ENCODE measurements around the gene GSS. TPM values are rescaled to one million over a fixed set of nuclear protein-coding genes. Genes with fewer than 3 reads are reported as not detected.
"Not testable (repeated sequence)": the region's sequence is repeated elsewhere in the genome, so short reads cannot be mapped to it uniquely, and the experiment has no call there.

GSS gene
- polyA plus RNA-seq, 3 donors, result 12.0 to 33.6 (median 29.9) TPM

DNA sequence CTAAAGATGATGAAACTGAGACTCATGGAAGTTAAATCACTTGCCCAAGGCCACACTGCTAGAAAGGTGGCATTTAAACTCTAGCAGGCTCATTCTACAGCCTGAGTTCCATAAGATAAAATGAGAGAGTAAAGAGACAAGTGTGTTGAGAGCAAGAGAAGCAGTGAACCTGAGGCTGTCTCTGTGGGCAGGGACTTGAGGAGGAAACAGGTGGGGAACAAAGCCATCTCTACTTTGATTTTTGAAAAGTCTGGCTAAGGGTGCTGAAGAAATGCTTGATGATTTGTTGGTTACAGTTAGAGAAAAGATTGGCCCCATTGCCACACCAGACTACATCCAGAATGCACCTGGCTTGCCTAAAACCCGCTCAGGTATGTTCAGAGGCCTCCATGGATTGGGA lies 29.0 kb downstream of the GSS start:
- 94 to 95% (median 94%) methylated on average over 1 of the region's 1 CpG for WGBS, 3 donors

DNA sequence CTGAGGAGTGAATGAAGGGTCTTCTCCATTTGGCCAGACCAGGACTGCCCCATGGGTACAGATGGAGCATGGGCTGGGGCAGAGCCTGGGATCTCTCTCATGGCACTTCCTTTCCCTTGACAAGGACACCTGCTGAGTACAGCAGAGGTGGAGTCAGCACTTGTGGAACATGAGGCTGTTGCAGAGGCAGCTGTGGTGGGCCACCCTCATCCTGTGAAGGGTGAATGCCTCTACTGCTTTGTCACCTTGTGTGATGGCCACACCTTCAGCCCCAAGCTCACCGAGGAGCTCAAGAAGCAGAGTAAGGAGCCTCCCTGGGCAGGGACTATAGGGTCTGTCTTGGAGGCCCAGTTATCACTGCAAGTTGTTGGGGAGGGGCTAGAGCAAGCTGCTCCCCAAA lies 29.6 kb downstream of the GSS start:
- H3K27ac ChIP-seq (ENCODE audit: low read depth, low read length), result no peak overlapping the region
- WGBS, 3 donors, result 86 to 100% (median 87%) methylated on average over 1 of the region's 1 CpG

More for the DNA sequence above, 29.0 kb downstream of the GSS start:
- no peak overlapping the region for H3K27ac ChIP-seq (ENCODE audit: low read depth, low read length)

DNA sequence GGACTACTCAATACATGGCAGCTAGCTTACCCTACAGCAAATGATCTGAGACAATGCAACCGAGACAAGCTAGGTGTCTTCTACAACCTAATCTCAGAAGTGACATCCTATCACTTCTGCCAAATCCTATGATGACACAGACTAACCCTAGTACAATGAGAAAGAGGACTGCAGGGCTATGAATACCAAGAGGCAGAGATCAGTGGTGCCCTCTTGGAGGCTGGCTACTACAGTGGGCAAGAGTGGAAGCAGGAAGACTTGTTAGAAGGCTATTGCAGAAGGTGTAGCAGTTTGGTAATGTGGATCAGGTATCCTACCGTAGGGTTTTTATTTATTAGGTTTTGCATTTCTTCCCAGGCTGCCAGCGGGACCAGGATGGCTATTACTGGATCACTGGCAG lies 30.3 kb downstream of the GSS start:
- WGBS, 3 donors, result 91 to 96% (median 92%) methylated on average over 3 of the region's 3 CpGs
- H3K27ac ChIP-seq (ENCODE audit: low read depth, low read length), result no peak overlapping the region

DNA sequence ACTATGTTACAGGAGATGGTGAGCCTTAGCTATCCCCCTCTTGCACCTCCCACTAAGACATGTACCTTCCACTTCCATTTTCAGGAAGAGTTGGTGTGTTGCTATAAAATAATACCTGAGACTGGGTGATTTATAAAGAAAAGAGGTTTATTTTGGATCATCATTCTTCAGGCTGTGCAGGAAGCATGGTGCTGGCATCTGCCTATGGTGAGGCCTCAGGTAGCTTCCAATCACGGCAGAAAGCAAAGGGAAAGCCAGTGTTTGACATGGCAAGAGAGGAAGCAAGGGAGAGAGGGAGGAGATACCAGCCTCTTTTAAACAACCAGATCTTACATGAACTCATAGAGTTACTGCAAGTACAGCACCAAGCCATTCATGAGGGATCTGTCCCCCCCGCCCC lies 32.2 kb downstream of the GSS start:
- WGBS, 3 donors, result 96 to 100% (median 100%) methylated on average over 2 of the region's 2 CpGs
- H3K27ac ChIP-seq (ENCODE audit: low read depth, low read length), result no peak overlapping the region

DNA sequence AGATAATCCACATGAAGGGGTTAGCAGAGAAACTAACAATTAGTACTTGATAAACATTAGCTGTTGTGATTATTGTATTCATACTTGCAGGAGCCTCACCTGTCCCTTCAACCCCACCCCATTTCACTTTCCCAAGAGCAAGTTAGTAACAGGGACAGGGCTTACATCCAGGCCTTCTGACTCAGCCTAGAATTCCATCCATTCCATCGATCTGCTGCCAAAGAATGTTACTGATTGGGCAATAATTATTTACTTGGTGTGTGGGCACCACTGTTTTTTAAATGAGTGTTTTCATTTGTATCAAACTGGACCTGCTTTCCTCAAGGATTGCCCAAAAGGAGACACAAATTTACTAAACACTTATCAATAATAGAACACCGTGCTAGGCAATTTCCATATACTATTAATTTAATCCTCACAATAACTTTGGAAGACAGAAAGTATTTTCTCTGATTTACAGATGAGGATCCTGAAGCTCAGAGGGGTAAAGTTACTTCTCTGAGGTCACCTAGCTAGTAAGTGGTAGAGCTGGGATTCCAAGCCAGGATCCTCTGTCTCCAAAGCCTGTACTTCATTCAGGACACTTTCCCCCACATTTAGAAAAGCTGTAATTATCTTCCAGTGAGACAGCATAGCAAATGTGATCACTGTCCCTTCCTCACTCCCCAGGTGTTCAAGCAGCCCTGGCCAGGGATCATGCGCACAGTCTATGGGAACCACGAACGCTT lies 32.8 kb downstream of the GSS start:
- H3K27ac ChIP-seq (ENCODE audit: low read depth, low read length), result no peak overlapping the region
- 82 to 91% (median 83%) methylated on average over 5 of the region's 5 CpGs for WGBS, 3 donors

DNA sequence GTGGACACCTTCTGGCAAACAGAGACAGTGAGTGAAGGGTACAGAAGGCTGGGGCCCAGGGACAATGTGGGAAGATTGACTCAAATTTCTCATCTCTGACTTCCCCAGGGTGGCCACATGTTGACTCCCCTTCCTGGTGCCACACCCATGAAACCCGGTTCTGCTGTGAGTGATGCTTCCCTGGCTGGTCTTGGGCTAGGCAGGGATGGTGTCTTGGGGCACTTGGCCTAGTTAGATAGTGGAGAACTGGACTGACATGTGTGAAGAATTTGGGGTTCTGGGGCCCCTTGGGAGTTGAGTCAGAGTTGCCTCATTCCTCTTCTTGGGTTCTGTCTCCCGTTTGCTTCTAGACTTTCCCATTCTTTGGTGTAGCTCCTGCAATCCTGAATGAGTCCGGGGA lies 34.2 kb downstream of the GSS start:
- H3K27ac ChIP-seq (ENCODE audit: low read depth, low read length), result no peak overlapping the region
- 65 to 84% (median 71%) methylated on average over 3 of the region's 3 CpGs for WGBS, 3 donors

DNA sequence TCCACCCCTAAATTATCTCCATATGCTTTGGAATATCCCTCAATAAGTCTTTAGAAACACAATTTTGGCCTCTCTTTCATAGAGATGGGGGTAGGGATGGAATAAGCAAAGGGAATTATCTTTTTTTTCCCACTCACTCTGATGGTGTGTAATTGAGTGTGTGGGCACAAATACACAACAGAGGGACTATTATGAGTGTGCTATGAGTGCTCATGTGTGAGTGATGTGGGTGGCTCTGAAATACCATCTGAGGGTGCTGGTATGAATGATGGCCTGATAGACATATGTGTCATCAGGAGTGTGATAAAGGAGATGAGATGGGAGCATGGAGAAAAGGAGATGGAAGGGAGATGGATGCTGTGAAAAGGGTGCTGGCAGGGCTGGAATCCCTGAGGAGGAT lies 35.6 kb downstream of the GSS start:
- no peak overlapping the region for H3K27ac ChIP-seq (ENCODE audit: low read depth, low read length)

DNA sequence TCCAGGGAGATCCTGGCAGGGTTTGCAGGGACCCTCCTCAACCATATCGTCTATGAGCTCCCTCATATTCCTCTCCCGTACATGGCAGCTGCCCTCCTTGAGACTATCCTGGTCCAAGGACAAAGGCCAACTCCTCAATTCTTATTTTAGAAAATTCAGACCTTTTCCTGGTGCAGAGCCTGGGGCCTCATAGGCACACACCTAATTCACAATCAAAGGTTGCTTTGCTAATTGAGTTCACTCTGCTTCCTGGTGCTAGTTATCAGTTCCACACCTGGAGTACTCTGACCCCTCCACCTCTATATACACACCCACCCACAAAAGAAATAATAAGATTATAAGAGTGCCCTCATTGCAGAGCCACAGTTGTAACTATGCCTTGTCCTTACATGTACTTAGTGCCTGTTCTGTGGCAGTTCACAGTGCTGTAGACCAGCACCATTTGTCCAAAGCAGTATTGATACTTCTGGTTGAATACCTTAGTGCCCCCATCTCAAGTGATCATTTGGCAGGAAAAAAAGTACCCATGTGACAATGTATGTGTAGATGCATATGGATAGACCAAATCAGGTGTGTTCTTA lies 38.7 kb downstream of the GSS start:
- H3K27ac ChIP-seq (ENCODE audit: low read depth, low read length), result no peak overlapping the region
- WGBS, 3 donors, result 50 to 84% (median 71%) methylated on average over 2 of the region's 2 CpGs

DNA sequence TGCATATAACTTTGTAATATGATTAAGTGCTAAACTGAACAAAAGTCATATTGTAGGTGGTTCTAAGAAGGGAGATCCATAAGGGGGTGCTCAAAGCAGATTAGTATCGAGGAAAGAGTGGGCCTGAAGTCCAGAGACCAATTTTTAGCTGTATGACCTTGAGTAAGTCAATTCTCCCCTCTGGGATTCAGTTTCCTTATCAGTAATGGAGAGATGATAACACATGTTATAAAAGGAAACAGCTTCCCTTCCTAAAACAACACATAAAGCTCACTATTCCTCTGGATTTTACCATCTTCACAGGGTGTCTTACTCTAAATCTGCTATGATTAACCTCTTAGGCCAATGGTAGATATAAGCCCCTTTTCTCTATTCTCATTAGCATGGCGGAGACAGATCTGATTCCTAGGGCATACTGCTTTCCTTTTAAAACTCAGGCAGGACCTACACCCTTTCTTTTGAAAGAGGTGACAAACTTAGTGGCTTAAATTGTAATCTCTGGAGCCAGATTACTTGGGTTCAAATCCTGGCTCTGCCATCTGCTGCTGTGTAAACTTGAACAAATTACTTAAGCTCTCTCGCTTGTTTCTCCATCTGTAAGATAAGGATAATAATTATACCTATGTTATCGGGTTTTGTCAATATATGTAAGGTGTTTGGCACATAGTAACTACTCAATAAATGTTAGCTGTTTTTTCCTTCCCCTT lies 39.7 kb downstream of the GSS start:
- 56 to 90% (median 88%) methylated on average over 4 of the region's 4 CpGs for WGBS, 3 donors

DNA sequence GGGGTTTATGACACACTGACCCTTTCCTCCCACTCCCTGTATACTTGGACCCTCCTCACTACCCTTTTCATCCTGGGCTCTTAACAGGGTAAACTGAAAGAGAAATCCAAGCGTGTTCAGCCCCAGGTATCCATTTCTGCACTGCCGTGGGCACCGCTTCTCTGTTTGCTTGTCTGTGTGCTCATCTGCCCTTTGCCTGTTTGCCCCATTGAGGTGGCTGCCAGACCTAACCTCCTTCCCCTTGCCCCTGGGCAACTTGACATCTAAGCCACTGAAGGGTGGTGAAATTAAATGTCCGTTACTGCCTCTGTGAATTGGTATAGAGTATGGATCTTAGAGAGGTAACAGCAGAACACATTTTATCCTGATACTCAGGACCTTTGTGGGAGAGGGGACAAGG lies 40.5 kb downstream of the GSS start:
- H3K27ac ChIP-seq (ENCODE audit: low read depth, low read length), result no peak overlapping the region
- WGBS, 3 donors, result 86 to 95% (median 89%) methylated on average over 4 of the region's 4 CpGs

More for the DNA sequence above, 39.7 kb downstream of the GSS start:
- no peak overlapping the region for H3K27ac ChIP-seq (ENCODE audit: low read depth, low read length)

DNA sequence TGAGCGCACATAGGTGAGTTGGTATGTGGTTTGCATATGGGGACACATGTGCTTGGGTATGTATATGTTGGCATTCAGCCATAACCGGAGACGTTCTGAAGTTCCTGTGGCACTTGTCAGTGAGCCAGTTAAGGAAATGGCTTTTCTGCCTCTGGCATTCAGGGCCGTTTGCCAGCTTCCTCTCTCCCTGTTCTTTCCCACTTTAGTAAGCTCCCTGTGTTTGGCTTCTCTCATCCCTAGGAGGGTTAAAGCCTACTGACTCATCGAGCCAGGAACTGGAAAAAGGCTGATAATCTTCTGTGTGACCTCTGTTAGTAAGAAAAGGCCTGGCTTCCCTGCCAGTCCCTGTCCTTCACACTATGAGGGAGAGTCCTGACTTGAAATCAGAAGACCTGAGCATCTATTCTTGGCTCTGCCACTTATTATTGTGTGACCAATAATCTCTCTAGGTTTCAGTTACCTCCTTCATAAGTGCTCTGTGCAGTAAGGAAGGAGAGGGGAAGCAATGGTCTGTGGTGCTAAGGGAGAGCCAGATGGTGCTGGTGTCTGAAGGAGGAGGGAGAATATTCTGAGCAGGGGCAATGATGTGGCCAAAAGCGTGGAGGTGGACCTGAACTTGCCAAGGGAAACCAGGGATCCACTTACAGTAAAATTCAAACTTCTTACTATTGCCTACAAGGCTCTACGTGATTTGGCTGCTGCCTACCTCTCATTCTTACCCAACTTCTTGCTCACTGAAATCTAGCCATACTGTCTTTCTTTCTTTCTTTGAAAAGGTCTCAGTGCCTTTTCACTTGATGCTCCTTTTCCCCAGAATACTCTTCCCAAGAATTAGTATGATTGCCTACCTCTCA lies 47.8 kb downstream of the GSS start:
- 25 to 42% (median 27%) methylated on average over 7 of the region's 7 CpGs for WGBS, 3 donors
- H3K27ac ChIP-seq (ENCODE audit: low read depth, low read length), result no peak overlapping the region

DNA sequence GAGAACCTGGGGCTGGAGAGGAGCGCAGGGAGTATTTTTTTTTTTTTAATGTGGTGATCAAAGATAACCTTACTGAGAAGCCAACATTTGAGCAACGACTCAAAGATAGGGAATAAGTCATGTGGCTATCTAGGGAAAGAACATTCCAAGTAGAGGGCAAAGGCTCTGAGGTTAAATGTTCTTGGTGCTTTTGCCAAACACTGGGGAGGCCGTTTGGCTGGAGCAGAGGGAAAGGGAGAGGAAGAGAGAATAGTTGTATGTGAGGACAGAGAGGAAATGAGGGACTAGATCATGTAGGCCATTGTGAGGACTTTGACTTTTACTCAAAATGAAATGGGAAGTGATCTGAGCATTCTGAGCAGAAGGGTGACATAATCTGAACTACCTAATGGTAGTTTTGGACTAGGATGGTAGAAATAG lies 51.4 kb downstream of the GSS start:
- WGBS, 3 donors, result 36 to 48% (median 38%) methylated on average over 3 of the region's 3 CpGs
- no peak overlapping the region for H3K27ac ChIP-seq (ENCODE audit: low read depth, low read length)

DNA sequence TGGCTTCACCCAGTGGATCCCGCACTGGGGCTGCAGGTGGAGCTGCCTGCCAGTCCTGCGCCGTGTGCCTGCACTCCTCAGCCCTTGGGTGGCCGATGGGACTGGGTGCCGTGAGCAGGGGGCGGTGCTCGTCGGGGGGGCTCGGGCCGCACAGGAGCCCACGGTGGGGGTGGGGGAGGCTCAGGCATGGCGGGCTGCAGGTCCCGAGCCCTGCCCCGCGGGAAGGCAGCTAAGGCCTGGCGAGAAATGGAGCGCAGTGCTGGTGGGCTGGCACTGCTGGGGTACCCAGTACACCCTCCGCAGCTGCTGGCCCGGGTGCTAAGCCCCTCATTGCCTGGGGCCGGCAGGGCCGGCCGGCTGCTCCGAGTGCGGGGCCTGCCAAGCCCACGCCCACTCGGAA lies 56.9 kb downstream of the GSS start:
- H3K27ac ChIP-seq (ENCODE audit: low read depth, low read length), result not testable (repeated sequence)
- 91 to 96% (median 94%) methylated on average over 19 to 26 of the region's 26 CpGs for WGBS, 3 donors

DNA sequence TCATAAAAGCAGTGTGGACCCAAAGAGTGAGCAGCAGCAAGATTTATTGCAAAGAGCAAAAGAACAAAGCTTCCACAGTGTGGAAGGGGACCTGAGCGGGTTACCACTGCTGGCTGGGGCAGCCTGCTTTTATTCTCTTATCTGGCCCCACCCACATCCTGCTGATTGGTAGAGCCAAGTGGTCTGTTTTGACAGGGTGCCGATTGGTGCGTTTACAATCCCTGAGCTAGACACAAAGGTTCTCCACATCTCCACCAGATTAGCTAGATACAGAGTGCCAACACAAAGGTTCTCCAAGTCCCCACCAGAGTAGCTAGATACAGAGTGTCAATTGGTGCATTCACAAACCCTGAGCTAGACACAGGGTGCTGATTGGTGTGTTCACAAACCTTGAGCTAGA lies 57.5 kb downstream of the GSS start:
- 83 to 100% (median 98%) methylated on average over 1 to 3 of the region's 3 CpGs for WGBS, 3 donors
- not testable (repeated sequence) for H3K27ac ChIP-seq (ENCODE audit: low read depth, low read length)

DNA sequence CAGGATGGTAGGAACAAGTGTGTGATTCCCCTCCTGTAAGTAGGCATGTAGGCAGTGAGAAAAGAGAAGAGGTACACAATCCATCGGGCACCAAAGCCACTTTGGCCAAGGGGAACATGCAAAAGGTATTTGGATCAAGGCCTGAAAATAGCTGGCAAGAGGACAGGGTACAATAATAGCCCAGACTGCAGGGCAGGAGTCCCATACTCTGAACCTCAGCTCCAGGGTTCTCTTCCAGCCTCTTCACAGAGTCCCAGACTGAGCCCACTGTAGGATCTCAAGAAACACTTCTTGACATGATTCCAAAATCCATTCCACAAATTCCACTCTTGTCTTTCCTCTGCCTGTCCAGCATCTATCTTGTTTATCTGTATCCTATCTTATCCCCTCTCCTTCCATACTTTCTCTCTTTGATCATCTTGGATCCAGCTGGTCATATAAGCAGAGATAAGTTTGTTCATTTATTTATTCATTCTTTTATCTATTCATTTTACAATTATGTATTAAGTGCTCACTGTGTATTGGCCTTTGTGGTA lies 59.5 kb downstream of the GSS start:
- WGBS, 3 donors, result 28 to 60% (median 60%) methylated on average over 1 of the region's 1 CpG
- H3K27ac ChIP-seq (ENCODE audit: low read depth, low read length), result no peak overlapping the region

DNA sequence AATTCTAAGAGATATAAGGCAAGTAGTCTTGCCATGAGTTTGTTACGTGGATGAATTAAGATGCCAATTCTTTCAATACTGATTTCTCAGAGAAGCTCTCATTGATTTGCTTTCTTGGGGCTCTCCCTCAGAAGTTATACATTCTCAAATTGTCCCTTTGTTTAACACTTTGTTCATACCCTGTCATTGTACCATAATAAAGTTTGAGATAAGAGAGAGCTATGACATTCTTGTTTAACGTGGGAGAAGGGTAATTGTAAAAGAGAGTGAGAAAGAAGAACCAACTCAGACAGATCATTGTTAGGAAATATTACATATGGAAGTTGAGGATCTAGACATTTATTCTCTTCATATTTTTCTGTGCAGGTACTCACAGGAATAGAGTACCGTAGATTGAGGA lies 60.1 kb downstream of the GSS start:
- 69 to 82% (median 80%) methylated on average over 3 of the region's 3 CpGs for WGBS, 3 donors
- H3K27ac ChIP-seq (ENCODE audit: low read depth, low read length), result no peak overlapping the region

DNA sequence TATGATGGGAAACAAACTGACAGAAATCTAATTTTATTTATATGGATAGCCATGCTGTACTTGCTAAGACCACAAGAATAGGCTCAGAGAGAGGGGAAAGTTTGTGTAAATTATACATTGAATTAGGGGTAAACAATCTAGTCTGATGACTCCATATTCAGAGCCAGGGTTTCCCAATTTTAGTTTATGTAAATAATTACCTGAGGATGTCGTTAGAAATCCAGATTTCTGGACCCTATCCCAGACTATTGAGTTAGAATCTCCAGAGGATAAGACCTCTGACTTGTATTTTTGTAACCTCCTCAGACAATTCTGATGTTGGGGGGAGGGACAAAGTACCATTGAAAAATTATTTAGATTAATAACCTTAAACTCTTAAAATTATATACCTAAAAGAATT lies 60.9 kb downstream of the GSS start:
- 11 to 50% (median 32%) methylated on average over 1 of the region's 1 CpG for WGBS, 3 donors
- H3K27ac ChIP-seq (ENCODE audit: low read depth, low read length), result no peak overlapping the region

DNA sequence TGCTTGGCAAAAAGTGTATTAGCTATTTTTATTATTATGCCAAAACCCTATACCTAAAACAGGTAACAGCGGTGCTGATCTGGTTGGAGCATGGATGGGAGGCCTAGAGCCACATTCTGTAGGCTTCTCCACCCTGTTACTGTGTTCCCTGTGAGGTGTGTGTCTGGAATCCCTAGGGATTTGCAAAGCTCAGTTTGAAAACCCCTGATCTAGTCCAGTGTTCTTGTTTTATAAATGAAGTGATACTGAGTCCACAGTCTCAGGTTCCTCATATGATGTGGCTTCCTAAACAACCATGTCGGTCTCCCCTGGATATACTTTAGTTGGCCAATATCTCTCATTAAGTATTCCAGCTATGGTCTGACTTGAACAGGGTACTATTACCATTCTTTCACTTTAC lies 62.9 kb downstream of the GSS start:
- H3K27ac ChIP-seq (ENCODE audit: low read depth, low read length), result no peak overlapping the region
- 91 to 92% (median 91%) methylated on average over 2 of the region's 2 CpGs for WGBS, 3 donors
